Bronchial epithelial cell (primary cell): Measurements from ENCODE around the gene TFEC. TPM values are rescaled to one million over a fixed set of nuclear protein-coding genes. Genes with fewer than 3 reads are reported as not detected.
A peak's percentile ranks its signal among the peaks of the same experiment; 100 is the strongest.

ENCODE experiments used
- DNase-seq: peaks from one replicate; pipeline ENCODE4 v3.0.0-alpha.2; 2010; ENCODE audit warnings: low read depth
- FAIRE-seq: peaks from 2 replicates; lab custom pipeline; 2011; peaks lifted over from hg19 to GRCh38; lab: Jason Lieb, UNC
- H3K27me3 ChIP-seq: 2 replicates; pipeline ENCODE4 v1.5.1; 2011; ENCODE audit warnings: low read length; ENCODE audit not compliant: control insufficient read depth, insufficient read depth
- H3K36me3 ChIP-seq: 2 replicates; pipeline ENCODE4 v1.5.1; 2011; ENCODE audit warnings: low read length; ENCODE audit not compliant: control insufficient read depth, insufficient read depth
- H3K4me3 ChIP-seq: 2 replicates; pipeline ENCODE4 v1.5.1; 2011; ENCODE audit warnings: mild to moderate bottlenecking, low read depth, low read length, control low read depth
- total RNA-seq: library from RNA; depleted of rRNA; stranded (reverse); fragments of >200 nt; gene quantifications from 2 replicates; pipeline ENCODE4 v1.2.1, GENCODE V29; 2014
- TF ChIP-seq, protein P1 (sequence below): IDR thresholded peaks from 2 replicates; pipeline ENCODE4 v1.5.1; 2011; ENCODE audit warnings: mild to moderate bottlenecking, moderate library complexity, low read length, control low read depth, inconsistent platforms; ENCODE audit not compliant: insufficient read depth, severe bottlenecking

TFEC gene
- total RNA-seq, 1 donor from 2014 or later: not detected

DNA sequence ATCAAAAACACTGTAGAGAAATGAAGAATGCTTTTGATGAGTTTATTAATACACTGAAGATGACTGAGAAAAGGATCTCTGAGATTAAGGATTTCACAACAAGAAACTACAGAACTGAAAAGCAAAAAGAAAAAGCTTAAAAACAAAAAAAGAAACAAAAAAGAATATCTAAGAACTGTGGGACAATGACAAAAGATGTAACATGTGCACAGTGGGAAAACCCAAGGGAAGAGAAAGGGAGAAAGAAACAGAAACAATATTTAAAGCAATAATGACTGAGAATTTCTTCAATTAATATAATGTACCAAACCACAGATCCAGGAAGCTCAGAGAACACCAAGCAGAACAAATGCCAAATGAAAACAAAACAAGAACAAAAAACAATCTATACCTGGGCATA, 42.2 kb downstream of the TFEC start:
- H3K4me3 ChIP-seq: no peak overlapping the region
- DNase-seq (no peak), FAIRE-seq (no peak)
- no peaks in the 10 kb centered on the region for H3K27me3 ChIP-seq
- TF ChIP-seq, protein P1, sequence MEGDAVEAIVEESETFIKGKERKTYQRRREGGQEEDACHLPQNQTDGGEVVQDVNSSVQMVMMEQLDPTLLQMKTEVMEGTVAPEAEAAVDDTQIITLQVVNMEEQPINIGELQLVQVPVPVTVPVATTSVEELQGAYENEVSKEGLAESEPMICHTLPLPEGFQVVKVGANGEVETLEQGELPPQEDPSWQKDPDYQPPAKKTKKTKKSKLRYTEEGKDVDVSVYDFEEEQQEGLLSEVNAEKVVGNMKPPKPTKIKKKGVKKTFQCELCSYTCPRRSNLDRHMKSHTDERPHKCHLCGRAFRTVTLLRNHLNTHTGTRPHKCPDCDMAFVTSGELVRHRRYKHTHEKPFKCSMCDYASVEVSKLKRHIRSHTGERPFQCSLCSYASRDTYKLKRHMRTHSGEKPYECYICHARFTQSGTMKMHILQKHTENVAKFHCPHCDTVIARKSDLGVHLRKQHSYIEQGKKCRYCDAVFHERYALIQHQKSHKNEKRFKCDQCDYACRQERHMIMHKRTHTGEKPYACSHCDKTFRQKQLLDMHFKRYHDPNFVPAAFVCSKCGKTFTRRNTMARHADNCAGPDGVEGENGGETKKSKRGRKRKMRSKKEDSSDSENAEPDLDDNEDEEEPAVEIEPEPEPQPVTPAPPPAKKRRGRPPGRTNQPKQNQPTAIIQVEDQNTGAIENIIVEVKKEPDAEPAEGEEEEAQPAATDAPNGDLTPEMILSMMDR: no peak
- no peaks in the 10 kb centered on the region for H3K36me3 ChIP-seq

GRCh38 chr7:115987486-115987885, 43.1 kb downstream of the TFEC start:
- DNase-seq: no peak
- no peak for FAIRE-seq
- H3K36me3 ChIP-seq: no peaks in the 10 kb centered on the region
- no peak overlapping the region for H3K4me3 ChIP-seq
- TF ChIP-seq, protein P1: no peak
- H3K27me3 ChIP-seq: no peaks in the 10 kb centered on the region

DNA sequence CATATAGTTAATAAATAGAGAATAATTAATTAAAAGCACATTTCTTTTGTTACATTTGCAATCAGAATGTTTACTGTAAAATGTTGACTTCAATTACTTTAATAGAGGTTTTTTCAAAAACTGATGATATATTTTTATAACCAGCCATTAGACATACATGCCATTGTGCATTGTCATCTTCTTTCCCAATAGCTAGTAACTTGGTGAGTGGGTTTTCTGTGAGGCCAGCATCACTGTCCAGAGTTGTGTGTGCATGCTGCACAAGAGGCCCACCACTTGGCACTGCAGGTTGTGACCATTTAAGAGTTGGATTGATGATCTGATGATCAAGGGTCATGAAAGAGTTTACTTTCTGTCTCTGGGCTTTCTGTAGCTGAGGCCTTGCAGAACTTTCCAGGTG, 46.5 kb downstream of the TFEC start:
- DNase-seq (peak; percentile 38), FAIRE-seq (no peak)
- Histone ChIP-seq H3K27me3 (no peaks in the 10 kb centered on the region), H3K4me3 (no peak overlapping the region), H3K36me3 (no peaks in the 10 kb centered on the region)
- TF ChIP-seq, protein P1: no peak

DNA sequence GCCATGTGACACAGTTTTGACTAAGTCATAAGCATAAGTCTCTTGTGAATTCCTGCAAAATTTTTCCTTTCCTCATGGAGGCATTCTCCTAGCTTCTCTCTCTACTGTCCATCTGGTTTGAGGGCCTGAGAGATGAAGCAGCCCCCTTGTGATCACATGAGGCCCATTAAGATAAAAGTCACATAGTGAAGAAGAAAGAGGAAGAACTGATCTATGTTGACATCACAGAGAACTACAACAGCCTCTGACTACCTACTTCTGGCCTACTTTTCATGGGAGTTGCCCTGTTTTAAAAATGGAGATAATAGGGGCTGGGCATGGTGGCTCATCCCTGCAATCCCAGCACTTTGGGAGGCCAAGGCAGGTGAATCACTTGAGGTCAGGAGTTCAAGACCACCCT, 50.4 kb downstream of the TFEC start:
- Histone ChIP-seq H3K4me3 (no peak overlapping the region), H3K36me3 (no peaks in the 10 kb centered on the region), H3K27me3 (no peaks in the 10 kb centered on the region)
- DNase-seq (no peak), FAIRE-seq (no peak)
- TF ChIP-seq, protein P1: no peak

DNA sequence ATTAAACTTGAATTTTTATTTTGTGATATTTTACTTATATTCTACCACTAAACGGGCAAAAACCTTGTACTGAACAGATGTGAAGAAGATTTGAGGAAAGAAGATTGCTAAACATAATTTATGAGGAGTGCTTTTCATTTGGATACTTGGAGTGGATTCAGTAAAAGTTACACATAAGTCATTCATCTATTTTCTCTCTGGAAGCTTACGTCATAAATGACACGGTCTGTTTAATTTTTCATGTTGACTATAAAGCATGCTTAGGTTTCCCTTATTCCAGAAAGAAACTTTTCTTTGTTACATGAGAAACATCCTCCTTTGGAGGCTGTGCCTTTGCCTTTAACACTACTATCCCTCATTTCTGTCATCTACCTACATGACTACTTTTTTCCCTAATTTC, 53.9 kb downstream of the TFEC start:
- FAIRE-seq (no peak), DNase-seq (no peak)
- no peaks in the 10 kb centered on the region for H3K27me3 ChIP-seq
- TF ChIP-seq, protein P1: no peak
- no peak overlapping the region for H3K4me3 ChIP-seq
- no peaks in the 10 kb centered on the region for H3K36me3 ChIP-seq

DNA sequence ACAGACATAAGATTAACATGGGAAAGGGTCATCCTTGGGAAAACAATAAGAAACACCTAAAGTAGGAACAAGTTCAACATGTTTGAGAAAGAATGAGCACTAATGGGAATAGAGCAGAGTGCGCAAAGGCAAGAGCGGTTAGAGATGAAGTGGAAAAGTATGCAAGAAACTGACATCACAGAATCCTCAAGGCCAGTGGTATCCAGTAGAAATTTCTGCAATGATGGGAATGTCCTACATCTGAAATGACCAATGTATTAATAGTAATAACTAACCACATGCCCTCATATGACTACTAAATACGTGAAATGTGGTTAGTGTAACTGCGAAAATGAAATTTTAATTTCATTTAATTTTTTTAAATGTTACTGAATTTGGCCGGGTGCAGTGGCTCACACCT, 54.8 kb downstream of the TFEC start:
- H3K36me3 ChIP-seq: no peaks in the 10 kb centered on the region
- H3K4me3 ChIP-seq: no peak overlapping the region
- H3K27me3 ChIP-seq: no peaks in the 10 kb centered on the region
- TF ChIP-seq, protein P1: no peak
- FAIRE-seq: no peak
- no peak for DNase-seq
